H1 (cell line): ENCODE data around the gene MTF2.

Source experiments
- ATF2 ChIP-seq: IDR thresholded peaks from 2 replicates; pipeline ENCODE4 v1.6.1; 2012; ENCODE audit warnings: low read length, inconsistent platforms
- CEBPB ChIP-seq: IDR thresholded peaks from 2 replicates; pipeline ENCODE4 v1.6.1; 2012; ENCODE audit warnings: low read depth, low read length
- CTCF ChIP-seq, 3 experiments: IDR thresholded peaks; 1 replicate in 2 of 3; 2 replicates in 1 of 3; pipeline versions ENCODE4 v1.5.1 to v1.6.1; 2011; ENCODE audit warnings: low read length in 3 of 3, mild to moderate bottlenecking in 3 of 3, inconsistent platforms in 2 of 3, low read depth in 1 of 3, moderate library complexity in 1 of 3; ENCODE audit not compliant: insufficient read depth in 1 of 3; ENCODE audit errors: control extremely low read depth in 1 of 3
- EP300 ChIP-seq, 2 experiments: IDR thresholded peaks; 1 replicate in 1 of 2; 2 replicates in 1 of 2; pipeline ENCODE4 v1.6.1; 2011 to 2012; ENCODE audit warnings: low read depth in 2 of 2, low read length in 2 of 2, mild to moderate bottlenecking in 2 of 2, borderline replicate concordance in 1 of 2, inconsistent platforms in 1 of 2, moderate library complexity in 1 of 2
- EZH2 ChIP-seq: fragments of 200-600 bp; sonication (generic); IDR thresholded peaks from 2 replicates; pipeline ENCODE4 v1.7.1; 2012; ENCODE audit warnings: low read depth, mild to moderate bottlenecking, moderate library complexity, low read length, inconsistent platforms; ENCODE audit not compliant: severe bottlenecking
- MAX ChIP-seq: IDR thresholded peaks from 2 replicates; pipeline ENCODE4 v1.6.1; 2012; ENCODE audit warnings: inconsistent platforms
- POLR2A ChIP-seq, 2 experiments: IDR thresholded peaks; 1 replicate in 1 of 2; 2 replicates in 1 of 2; pipeline ENCODE4 v1.6.1; 2011; ENCODE audit warnings: low read depth in 2 of 2, low read length in 2 of 2, mild to moderate bottlenecking in 2 of 2; ENCODE audit errors: control extremely low read depth in 1 of 2
- TAF1 ChIP-seq: IDR thresholded peaks from 2 replicates; pipeline ENCODE4 v1.6.1; 2011; ENCODE audit warnings: mild to moderate bottlenecking, low read depth, low read length
- ZNF274 ChIP-seq: IDR thresholded peaks from 2 replicates; pipeline ENCODE4 v1.7.0; 2012; ENCODE audit warnings: low read length, borderline replicate concordance; ENCODE audit errors: extremely low read depth

GRCh38 chr1:93151474-93151873, 72.4 kb downstream of the MTF2 start:
- TF ChIP-seq ZNF274, result no peak
- no peak for TF ChIP-seq CTCF (IDR thresholded peaks at IDR 0.05; ENCODE audit: control extremely low read depth in 1 of 3, insufficient read depth in 1 of 3, low read depth in 1 of 3, low read length in 3 of 3)
- TF ChIP-seq EP300 (IDR thresholded peaks at IDR 0.05; ENCODE audit: borderline replicate concordance in 1 of 2, low read depth in 2 of 2, low read length in 2 of 2), result no peak
- no peak for TF ChIP-seq POLR2A (IDR thresholded peaks at IDR 0.05; ENCODE audit: control extremely low read depth in 1 of 2, low read depth in 2 of 2, low read length in 2 of 2)
- no peak for TF ChIP-seq MAX
- TF ChIP-seq TAF1, result no peak
- TF ChIP-seq CEBPB, result no peak
- no peak for TF ChIP-seq EZH2
- no peak for TF ChIP-seq ATF2
